HL-60 (cell line): Measurements from ENCODE around the gene EPHB2.

ENCODE experiments used
- POLR2AphosphoS5 ChIP-seq: IDR thresholded peaks from 2 replicates; pipeline ENCODE4 v1.6.1; 2012; ENCODE audit warnings: low read depth
- REST ChIP-seq: IDR thresholded peaks from 2 replicates; pipeline ENCODE4 v1.6.1; 2012; ENCODE audit warnings: low read depth; ENCODE audit not compliant: insufficient replicate concordance
- TF ChIP-seq, protein P1 (sequence below): IDR thresholded peaks from one replicate; pipeline ENCODE4 v1.5.1; 2011; ENCODE audit warnings: low read length, control low read depth, inconsistent platforms; ENCODE audit not compliant: insufficient read depth

GRCh38 chr1:22670352-22670975 lies 40.2 kb upstream of the EPHB2 start:
- TF ChIP-seq, protein P1, sequence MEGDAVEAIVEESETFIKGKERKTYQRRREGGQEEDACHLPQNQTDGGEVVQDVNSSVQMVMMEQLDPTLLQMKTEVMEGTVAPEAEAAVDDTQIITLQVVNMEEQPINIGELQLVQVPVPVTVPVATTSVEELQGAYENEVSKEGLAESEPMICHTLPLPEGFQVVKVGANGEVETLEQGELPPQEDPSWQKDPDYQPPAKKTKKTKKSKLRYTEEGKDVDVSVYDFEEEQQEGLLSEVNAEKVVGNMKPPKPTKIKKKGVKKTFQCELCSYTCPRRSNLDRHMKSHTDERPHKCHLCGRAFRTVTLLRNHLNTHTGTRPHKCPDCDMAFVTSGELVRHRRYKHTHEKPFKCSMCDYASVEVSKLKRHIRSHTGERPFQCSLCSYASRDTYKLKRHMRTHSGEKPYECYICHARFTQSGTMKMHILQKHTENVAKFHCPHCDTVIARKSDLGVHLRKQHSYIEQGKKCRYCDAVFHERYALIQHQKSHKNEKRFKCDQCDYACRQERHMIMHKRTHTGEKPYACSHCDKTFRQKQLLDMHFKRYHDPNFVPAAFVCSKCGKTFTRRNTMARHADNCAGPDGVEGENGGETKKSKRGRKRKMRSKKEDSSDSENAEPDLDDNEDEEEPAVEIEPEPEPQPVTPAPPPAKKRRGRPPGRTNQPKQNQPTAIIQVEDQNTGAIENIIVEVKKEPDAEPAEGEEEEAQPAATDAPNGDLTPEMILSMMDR = no peak
- TF ChIP-seq POLR2AphosphoS5 = no peak
- TF ChIP-seq REST = no peak
